NCI-H526 (cell line): ENCODE data around the gene CPNE8.
"Not testable (repeated sequence)": the region's sequence is repeated elsewhere in the genome, so short reads cannot be mapped to it uniquely, and the experiment has no call there.

ENCODE experiments used
- DNase-seq, 2 experiments: peaks; one replicate each; lab custom pipeline; 2025; lab: John Stamatoyannopoulos, UW

CPNE8 gene

DNA sequence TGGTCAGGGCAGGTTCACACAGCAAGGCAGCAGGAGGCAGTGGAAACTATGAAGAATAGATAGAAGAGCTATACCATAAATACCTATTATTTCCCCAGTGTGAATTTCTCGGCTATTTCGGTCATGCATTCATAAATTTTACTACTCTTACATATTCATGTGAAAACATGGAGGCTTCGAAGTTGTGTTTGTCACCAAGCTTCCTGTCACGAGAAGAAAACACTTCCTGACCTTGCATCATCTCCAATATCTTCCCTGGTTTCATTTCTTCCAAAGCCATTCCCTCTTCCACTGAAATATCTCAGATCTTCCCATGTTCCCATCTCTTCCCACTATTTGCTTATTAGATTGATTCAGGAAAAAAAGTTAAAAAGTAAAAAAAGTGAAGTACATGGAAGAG lies 80.4 kb downstream of the CPNE8 start:
- DNase-seq: no peak

DNA sequence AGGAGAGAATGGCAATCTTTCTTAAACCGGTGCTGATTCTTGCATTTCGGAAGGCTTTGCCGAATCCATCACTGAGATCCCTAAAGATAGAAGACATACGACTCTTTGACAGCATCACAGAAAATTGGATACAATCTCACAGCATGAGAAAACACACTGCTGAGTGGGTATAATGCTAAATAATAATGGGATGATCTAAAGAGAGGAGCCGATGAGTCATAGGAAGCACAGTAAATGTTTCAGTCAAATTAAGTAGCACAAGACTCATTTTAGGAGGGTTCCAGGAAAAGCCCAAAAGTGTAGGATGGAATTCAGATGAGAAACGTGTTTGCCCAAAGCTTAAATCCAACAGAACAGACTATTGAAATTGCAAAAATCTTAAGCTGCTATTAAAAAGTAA lies 81.7 kb downstream of the CPNE8 start:
- no peak for DNase-seq

DNA sequence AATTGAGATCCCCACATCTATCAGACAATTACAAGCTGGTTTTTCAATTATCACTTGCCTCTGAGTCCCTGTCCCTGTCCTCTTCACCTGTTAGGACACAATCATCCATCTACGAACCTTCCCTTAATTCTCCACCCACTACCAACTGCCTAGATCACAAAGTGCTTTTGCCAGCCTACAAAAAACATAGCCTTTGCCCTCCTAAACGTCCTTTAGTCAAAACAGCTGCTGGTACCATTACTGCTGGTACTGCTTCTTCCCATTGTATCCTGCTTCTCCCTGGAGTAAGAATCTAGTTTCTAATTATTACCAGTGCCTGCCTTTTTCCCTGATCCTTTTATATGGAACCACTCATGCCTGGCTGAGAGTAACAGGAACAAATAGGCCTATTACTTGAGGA lies 82.1 kb downstream of the CPNE8 start:
- no peak for DNase-seq

DNA sequence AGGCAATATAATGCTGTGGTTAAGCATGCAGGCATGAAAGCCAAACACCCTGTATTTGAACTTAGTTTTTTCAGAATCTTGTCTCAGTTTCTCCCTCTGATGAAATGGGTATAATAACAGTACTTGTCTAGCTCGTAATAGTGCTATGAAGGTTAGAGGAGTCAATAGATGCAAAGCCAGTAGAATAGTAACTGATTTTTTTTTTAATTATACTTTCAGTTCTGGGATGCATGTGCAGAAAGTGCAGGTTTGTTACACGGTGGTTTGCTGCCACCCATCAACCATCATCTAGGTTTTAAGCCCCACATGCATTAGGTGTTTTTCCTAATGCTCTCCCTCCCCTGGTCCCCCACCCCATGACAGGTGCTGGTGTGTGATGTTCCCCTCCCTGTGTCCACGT lies 87.4 kb downstream of the CPNE8 start:
- no peak for DNase-seq

DNA sequence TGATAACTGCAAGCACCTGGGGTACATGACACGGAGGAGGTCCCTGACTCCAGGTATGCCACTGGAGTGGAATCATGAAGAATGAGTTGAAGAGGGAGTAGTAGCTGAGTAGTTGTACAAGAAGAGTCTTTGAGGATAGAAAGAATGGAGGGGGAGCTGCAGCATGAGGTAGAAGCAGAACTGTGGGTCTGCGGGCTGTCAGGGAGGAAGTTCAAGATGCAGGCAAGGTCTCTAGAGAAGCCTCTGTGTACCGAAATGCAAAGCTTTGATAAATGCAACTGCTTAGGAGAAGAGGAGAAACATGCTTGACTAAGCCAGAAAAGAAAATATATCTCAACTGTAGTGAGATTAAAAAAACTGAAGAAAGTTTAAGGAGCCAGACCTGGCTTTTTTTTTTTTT lies 91.5 kb downstream of the CPNE8 start:
- no peak for DNase-seq

DNA sequence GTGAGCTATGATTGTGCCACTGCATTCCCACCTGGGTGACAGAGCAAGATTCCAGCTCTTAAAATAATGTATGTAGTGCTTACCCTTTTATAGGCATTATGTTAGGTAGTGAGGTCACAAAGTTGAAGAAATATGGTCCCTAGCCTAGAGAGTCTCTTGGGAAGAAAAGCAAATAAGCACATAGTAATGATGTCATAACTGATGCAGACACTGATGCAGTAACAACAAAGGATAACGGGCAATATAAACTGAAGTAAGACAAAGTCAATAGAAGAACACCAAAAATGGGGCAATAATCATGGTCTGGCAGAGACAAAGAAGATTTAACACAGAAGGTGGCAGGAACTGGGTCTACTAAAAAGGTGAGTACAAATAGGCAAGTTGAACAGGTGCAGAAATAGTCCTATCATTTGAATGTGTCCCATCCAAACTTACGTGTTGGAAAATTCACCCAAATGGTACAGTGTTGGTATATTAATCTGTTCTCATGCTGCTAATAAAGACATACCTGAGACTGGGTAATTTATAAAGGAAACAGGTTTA lies 93.5 kb downstream of the CPNE8 start:
- DNase-seq: no peak

DNA sequence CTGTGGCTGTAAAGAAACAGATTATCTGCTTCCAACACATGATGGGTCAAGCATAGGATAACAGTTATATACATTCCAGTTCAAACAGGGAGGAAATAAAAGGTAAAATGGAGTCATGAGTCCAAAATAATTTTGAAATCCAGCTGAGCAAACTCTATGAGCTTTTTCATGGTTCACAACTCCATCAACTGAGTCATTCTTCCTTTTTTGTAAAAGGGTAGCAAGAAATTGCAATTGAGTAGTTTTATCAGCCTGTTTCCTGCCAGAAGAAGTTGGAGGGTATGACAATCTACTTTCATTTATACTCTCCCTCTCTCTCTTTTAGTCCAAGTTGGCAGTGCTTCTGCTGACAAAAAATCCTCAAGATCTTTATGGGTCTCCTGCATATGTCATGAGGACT lies 95.6 kb downstream of the CPNE8 start:
- no peak for DNase-seq

DNA sequence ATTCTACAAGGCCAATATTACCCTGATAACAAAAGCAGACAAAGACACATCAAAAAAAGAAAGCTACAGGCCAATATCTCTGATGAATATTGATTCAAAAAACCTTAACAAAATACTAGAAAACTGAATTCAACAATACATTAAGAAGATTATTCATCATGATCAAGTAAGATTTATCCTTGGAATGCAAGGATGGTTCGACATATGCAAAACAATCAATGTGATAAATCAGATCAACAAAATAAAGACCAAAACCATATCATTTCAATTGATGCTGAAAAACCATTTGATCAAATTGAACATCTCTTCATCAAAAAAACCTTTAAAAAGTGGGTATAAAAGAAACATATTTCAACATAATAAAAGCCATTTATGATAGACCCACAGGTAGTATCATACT lies 117.3 kb downstream of the CPNE8 start:
- DNase-seq: no peak

DNA sequence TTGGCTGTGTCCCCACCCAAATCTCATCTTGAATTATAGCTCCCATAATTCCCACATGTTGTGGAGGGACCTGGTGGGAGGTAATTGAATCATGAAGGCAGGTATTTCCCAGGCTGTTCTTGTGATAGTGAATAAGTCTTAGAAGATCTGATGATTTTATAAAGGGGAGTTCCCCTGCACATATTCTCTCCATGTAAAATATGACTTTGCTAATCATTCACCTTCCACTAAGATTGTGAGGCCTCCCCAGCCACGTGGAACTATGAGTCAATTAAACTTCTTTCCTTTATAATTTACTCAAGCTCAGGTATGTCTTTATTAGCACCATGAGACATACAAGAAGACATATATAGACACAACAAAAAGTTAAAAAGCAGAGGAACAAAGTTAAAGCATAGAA lies 120.0 kb downstream of the CPNE8 start:
- no peak for DNase-seq

DNA sequence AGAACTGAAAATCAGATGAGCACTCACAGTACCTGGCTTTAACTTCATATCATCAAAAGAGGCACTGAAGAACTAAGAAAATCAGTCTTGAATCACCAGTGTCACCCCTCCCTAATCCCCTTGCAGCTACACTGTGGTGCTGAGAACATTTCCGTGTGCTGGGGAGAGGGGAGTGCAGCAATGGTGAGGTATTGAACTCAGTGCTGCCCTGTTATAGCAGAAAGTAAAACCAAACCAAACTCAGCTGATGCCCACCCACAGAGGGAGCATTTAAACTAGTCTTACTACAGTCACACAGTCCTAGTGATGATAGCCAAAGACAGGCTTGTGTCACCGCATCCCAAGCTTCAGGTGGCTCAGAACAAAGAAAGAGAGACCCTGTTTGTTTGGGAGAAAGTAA lies 122.1 kb downstream of the CPNE8 start:
- no peak for DNase-seq

DNA sequence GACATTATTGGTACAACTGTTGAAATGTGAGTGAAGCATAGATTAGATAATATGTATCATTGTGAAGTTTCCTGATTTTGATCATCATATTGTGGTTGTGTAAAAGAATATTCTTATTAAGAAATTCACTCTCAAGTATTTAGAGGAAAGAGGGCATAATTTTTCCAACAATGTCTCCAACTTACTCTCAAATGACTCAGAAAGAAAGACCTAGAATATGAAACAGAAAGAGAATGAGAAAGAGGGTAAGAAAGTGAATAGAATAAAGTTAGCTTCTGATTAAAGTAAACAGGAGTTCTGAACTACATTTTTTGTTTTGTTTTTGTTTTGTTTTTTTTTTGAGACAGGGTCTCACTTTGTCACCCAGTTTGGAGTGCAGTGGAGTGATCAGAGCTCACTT lies 123.0 kb downstream of the CPNE8 start:
- DNase-seq: no peak

DNA sequence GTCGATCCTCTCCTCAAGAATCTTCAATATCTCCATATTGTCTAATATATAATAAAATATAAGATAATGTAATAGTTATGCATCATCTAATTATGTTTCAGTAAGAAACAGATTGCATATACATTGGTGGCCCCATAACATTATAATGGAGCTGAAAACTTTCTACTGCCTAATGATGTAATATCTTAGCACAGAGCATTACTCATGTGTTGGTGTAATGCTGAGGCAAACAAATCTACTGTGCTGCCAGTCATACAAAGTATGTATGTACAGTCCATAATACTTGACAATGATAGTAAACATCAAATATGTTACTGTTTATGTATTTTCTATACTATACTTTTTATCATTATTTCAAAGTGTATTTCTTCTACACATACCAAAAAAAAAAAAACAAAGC lies 128.7 kb downstream of the CPNE8 start:
- DNase-seq: no peak

DNA sequence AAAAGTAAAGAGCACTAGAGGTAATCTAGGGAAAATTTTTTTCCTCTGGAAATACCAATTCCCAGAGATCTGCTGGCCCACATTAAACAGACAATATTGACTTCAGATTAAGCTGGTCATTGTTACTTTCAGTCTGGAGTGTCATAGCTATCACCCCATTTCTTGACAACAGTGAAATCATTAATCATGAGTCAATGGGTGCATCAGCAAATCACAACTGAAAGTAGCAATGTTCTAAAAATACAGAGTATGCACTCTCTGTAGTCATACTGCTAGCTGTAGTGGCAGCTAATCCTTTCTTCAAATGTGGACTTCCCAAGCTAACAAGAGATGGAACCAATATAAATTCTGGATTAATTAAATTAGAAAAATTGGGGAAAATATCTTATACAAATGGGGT lies 129.9 kb downstream of the CPNE8 start:
- DNase-seq: no peak

DNA sequence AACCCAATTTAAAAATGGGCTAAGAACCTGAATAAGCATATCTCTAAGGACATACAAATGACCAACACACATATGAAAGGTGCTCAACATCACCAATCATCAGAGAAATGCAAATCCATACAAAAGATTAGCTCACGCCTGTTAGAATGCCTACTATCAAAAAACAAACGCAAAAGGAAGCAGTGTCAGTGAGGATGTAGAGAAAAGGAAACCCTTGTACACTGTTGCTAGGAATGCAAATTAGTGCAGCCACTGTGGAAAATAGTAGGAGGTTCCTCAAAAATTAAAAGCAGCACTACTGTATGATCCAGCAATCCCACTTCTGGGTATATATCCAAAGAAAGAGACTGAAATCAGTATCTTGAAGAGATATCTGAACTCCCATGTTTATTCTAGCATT lies 133.0 kb downstream of the CPNE8 start:
- DNase-seq: no peak

DNA sequence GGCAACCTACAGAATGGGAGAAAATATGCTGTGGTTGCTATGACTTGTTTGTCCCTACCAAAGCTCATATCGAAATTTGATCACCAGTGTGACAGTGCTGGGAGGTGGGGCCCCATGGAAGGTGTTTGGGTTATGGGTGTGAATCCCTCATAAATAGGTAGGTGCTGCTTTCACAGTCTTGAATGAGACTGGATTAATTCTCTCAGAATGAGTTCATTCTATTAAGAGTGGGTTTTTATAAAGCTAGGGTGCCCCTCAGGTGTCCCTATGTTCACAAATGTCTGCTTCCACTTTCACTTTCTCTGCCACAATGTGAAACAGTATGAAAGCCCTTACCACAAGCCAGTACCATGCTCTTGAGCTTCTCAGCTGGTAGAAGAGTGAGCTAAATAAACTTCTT lies 133.5 kb downstream of the CPNE8 start:
- DNase-seq: no peak

DNA sequence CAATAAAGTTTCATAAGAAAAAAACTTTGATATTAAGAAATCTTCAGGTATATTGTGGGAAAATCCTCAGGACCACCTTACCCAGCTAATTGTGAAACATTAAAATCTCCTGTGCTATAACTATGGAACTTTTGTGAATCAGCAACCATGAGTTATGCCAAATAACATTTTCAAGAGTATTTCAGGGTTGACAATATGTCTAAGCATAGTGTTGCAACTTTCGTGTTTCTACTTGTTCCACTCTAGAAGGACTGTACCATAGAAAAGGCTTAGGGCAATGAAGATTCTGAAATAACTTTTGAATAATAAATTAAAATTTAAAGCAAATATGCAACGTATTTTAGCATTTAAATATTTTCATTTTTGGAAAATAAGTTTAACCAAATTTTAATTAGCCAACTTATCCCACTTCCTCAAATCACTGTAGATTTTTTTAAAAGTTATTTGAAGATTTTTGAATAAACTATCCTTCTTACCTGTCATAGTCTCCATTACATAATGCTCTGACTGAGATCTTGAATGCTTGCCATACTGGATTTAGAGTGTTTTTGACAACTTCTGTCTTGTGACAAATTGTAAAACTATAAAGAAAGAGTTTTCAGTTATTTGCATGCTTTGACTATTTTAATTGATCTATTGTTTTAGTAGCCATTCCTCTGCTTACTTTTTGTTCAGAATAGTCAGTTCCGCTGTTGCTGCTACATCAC lies 143.6 kb downstream of the CPNE8 start:
- DNase-seq: no peak

DNA sequence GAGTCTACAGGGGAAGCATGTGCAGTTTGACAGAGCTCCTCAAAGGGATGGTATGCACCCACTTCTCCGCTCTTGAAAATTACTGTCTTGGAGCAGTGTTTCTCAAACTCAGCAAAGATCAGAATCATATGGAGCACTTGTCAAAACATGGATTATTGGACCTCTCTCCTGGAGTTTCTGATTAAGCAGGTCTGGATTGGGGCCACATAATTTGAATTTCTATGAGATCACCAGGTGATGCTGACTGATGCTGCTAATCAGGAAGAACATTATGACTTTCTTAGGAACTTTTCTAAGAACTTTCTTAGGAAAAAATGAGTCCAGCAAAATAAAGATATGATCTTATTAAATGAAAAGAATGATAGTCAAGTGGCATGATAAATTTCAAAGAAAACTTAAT lies 144.3 kb downstream of the CPNE8 start:
- no peak for DNase-seq

DNA sequence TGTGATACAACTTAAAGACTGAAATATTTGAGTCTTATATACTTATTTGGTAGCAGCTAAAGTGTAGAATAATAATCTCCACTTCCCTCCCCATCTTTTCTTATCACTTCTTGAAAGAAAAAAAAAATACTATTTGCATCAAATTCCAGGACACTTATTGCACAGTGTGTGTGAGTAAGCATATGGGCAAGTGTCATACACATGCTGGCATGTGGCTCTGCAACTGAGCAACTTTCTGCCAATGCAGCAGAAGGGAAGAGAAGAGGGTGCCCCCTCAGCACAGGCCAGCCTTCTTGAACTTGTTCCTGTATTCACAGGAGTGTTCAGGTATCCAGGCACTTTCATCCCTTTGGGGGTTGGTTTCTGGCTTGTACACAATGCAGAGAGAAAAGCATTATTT lies 145.8 kb downstream of the CPNE8 start:
- no peak for DNase-seq

DNA sequence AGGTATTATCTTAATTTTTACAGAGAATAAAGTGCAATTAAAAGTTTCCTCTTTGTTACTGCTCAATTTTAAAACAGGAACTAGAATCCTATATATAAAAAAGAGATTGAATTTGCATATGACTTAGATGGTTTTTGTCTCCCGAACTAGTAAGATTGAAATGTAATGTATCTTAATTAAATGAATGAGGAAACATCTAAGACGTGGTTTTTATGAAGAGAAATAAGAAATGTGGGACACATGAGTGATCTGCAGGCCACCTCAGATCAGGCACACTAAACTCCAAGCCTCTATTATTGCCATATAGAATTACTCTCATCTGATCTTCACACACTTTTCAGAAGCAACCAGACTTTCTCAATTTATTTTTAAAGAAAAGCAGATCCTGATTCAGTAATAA lies 158.6 kb downstream of the CPNE8 start:
- no peak for DNase-seq

DNA sequence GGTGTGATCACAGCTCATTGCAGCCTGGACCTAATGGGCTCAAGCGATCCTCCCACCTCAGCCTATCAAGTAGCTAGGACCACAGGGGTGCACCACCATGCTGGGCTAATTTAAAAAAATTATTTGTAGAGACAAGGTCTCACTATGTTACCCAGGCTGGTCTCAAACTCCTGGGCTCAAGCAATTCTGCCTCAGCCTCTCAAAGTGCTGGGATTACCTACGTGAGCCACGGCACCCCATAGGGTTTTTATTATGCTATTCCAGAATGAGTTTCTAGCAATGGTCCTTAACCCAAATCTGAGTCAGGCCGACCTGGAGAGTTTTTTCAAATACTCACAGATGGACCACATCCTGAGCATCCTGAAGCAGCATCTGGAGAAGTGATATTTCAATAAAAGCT lies 159.8 kb downstream of the CPNE8 start:
- DNase-seq: no peak

DNA sequence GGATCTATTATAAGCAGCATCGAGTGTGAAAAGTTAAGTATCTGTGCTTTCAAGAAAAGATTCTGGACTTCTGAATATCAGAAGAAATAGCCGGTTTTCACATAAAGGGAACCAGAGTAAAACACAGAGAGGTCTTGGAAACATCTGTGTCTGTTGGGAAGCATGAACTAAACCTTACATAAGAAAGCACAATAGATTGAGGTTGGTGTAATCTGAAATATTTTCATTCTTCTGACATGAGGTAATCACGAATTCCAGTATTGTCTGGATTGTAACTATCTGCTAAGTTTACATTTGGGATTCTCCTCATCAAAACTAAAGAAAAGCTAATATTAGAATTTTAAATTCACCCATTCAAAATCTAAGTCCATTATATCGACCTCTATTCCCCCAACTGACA lies 161.3 kb downstream of the CPNE8 start:
- no peak for DNase-seq

DNA sequence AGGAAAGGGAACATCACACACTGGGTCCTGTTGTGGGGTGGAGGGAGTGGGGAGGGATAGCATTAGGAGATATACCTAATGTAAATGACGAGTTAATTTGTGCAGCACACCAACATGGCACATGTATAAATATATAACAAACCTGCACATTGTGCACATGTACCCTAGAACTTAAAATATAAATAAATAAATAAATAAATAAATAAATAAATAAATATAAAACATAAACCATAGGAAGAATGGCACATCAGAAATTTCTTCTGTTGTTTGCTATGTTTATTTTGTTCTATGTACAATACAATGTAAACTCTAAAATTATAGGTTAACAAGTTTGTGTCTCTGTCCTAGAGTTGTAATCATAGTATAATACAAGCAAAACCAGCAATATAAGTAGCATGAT lies 162.9 kb downstream of the CPNE8 start:
- not testable (repeated sequence) for DNase-seq

DNA sequence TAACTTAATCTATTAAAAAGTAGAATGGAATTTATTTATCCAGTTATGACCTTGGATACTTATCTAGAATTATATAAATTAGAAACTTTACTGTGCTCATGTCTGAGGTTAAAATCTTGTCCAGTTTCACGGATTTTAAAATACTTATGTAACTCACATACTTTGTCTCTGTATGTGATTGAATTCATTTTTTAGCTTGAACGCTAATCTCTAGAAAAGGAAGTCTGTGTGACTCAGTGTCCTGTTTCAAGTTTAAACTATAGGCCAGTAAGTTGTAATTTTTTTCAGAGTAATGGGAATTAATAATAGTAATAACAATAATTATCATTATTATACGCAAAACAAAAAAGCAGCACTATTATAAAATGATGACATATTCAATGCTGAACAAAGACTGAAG lies 168.6 kb downstream of the CPNE8 start:
- no peak for DNase-seq

DNA sequence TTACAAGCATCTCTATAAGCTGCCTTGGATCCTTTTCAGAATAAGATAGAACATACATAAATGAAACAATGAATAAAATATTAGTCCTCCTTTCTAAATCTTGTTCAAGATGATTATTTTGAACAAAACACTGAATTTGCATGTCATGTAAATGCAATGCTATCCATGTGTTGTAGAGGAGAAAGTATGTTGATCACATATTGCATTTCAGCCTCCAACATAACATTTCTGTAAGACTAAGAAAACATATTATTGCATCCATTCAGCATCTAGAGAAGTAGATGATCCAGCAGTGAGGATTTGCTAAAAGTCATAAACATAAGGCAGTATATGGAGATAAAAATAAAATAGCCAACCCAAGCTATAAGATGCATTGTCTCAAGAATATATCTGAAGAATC lies 172.6 kb downstream of the CPNE8 start:
- DNase-seq: no peak
